ENCODE results near the gene SOWAHD.
A peak's percentile ranks its signal among the peaks of the same experiment; 100 is the strongest.

Gene SOWAHD

GRCh38 chrX:119755981-119756533 is 2.3 kb upstream of the SOWAHD start:
- Histone ChIP-seq H3K27me3 (ENCODE audit: low read length) (no peaks in the 10 kb centered on the region), H3K9me3 (ENCODE audit: insufficient read depth, low read length) (no peaks in the 10 kb centered on the region), H3K27ac (ENCODE audit: low read depth, low read length) (peak overlapping the region; percentile 100), H3K9me2 (replicated peaks; ENCODE audit: insufficient read depth, low read length) (no peaks in the 10 kb centered on the region), H3K9ac (ENCODE audit: low read length) (peak overlapping the region; percentile 54), H3K4me3 (ENCODE audit: insufficient read depth, low read length, poor library complexity, severe bottlenecking) (peak overlapping the region; percentile 45), H4K20me1 (ENCODE audit: low read depth, low read length) (no peaks in the 10 kb centered on the region), H3F3A (ENCODE audit: insufficient read depth) (peaks cover 36% of the 10 kb centered on the region), H3K4me2 (ENCODE audit: low read depth, low read length, poor library complexity, severe bottlenecking) (peak overlapping the region; percentile 81), H2AFZ (ENCODE audit: low read depth, low read length, severe bottlenecking) (no peak overlapping the region), H3K79me2 (ENCODE audit: insufficient read depth, low read length) (no peaks in the 10 kb centered on the region), H3K36me3 (ENCODE audit: low read length) (no peaks in the 10 kb centered on the region)
- TF ChIP-seq CTCF (IDR thresholded peaks at IDR 0.05; ENCODE audit: insufficient read depth, low read length, poor library complexity, severe bottlenecking) (no peak), EZH2phosphoT487 (conservative IDR thresholded peaks at IDR 0.05; ENCODE audit: low read length) (no peak)

GRCh38 chrX:119756926-119757635 is 1.3 kb upstream of the SOWAHD start:
- Histone ChIP-seq H3K36me3 (ENCODE audit: low read length) (no peaks in the 10 kb centered on the region), H3K9me2 (replicated peaks; ENCODE audit: insufficient read depth, low read length) (no peaks in the 10 kb centered on the region), H3K27ac (ENCODE audit: low read depth, low read length) (peak overlapping the region; percentile 100), H3K4me3 (ENCODE audit: insufficient read depth, low read length, poor library complexity, severe bottlenecking) (peak overlapping the region; percentile 56), H3F3A (ENCODE audit: insufficient read depth) (peaks cover 41% of the 10 kb centered on the region), H3K79me2 (ENCODE audit: insufficient read depth, low read length) (no peaks in the 10 kb centered on the region), H3K9ac (ENCODE audit: low read length) (peak overlapping the region; percentile 54), H4K20me1 (ENCODE audit: low read depth, low read length) (no peaks in the 10 kb centered on the region), H3K9me3 (ENCODE audit: insufficient read depth, low read length) (no peaks in the 10 kb centered on the region), H3K27me3 (ENCODE audit: low read length) (no peaks in the 10 kb centered on the region), H3K4me2 (ENCODE audit: low read depth, low read length, poor library complexity, severe bottlenecking) (peak overlapping the region; percentile 81), H2AFZ (ENCODE audit: low read depth, low read length, severe bottlenecking) (peak overlapping the region; percentile 63)
- TF ChIP-seq CTCF (IDR thresholded peaks at IDR 0.05; ENCODE audit: insufficient read depth, low read length, poor library complexity, severe bottlenecking) = no peak
- TF ChIP-seq EZH2phosphoT487 (conservative IDR thresholded peaks at IDR 0.05; ENCODE audit: low read length) = no peak

- peak overlapping the region; percentile 56 for H3K4me3 ChIP-seq (ENCODE audit: insufficient read depth, low read length, poor library complexity, severe bottlenecking)
Measured at GRCh38 chrX:119757646-119757978, 776 bp upstream of the SOWAHD start.

More at GRCh38 chrX:119757646-119757978, 776 bp upstream of the SOWAHD start:
- H3F3A ChIP-seq (ENCODE audit: insufficient read depth) = peaks cover 41% of the 10 kb centered on the region
- H3K9me2 ChIP-seq (replicated peaks; ENCODE audit: insufficient read depth, low read length) = no peaks in the 10 kb centered on the region
- H2AFZ ChIP-seq (ENCODE audit: low read depth, low read length, severe bottlenecking) = peak overlapping the region; percentile 63
- H3K36me3 ChIP-seq (ENCODE audit: low read length) = no peaks in the 10 kb centered on the region
- H3K27me3 ChIP-seq (ENCODE audit: low read length) = no peaks in the 10 kb centered on the region
- no peaks in the 10 kb centered on the region for H3K9me3 ChIP-seq (ENCODE audit: insufficient read depth, low read length)
- H3K9ac ChIP-seq (ENCODE audit: low read length) = peak overlapping the region; percentile 54
- H4K20me1 ChIP-seq (ENCODE audit: low read depth, low read length) = no peaks in the 10 kb centered on the region
- no peak for TF ChIP-seq EZH2phosphoT487 (conservative IDR thresholded peaks at IDR 0.05; ENCODE audit: low read length)
- no peak for TF ChIP-seq CTCF (IDR thresholded peaks at IDR 0.05; ENCODE audit: insufficient read depth, low read length, poor library complexity, severe bottlenecking)
- peak overlapping the region; percentile 81 for H3K4me2 ChIP-seq (ENCODE audit: low read depth, low read length, poor library complexity, severe bottlenecking)
- H3K79me2 ChIP-seq (ENCODE audit: insufficient read depth, low read length) = no peaks in the 10 kb centered on the region
- H3K27ac ChIP-seq (ENCODE audit: low read depth, low read length) = peak overlapping the region; percentile 100
